Measurements from ENCODE around the gene ITGBL1.

The ITGBL1 gene

DNA sequence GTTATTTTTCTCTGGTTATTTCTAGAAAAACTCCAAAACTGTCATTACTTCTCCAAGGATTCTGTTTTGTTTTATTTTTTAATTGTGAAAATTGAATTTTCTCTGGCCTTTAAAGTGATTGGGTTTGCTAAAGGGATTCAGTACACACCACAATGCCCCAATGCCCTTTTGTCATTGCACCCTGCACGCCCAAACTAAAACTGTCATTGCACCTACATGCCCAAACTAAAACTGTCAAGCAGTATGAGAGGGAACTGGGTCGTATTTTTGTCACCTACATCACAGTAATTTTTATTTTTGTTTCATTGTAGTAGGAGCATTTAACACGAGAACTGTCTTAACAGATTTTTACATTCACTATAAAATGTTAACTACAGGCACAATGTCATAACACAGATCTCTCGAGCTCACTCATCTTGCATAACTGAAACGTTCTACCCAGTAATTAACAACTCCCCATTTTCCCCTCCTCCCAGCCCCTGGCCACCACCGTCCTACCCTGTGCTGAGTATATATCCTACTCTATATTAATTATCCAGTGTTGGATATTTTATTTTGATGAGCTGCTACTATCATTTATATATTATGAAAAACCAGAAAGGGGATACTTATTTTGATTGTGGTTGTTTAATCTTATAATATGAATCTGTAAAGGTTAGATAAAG lies 43.4 kb upstream of the ITGBL1 start:
- no peak overlapping the region for H3K4me2 ChIP-seq (ENCODE audit: low read depth, low read length, poor library complexity, severe bottlenecking)
- no peaks in the 10 kb centered on the region for H3K9me3 ChIP-seq (ENCODE audit: insufficient read depth, low read length)
- no peak overlapping the region for H3K27ac ChIP-seq (ENCODE audit: low read depth, low read length)
- H3K9me2 ChIP-seq (replicated peaks; ENCODE audit: insufficient read depth, low read length) = no peaks in the 10 kb centered on the region
- H3K36me3 ChIP-seq (ENCODE audit: low read length) = no peaks in the 10 kb centered on the region
- H3K79me2 ChIP-seq (ENCODE audit: insufficient read depth, low read length) = no peaks in the 10 kb centered on the region
- H3K4me3 ChIP-seq (ENCODE audit: insufficient read depth, low read length, poor library complexity, severe bottlenecking) = no peak overlapping the region
- H4K20me1 ChIP-seq (ENCODE audit: low read depth, low read length) = no peaks in the 10 kb centered on the region
- no peak overlapping the region for H2AFZ ChIP-seq (ENCODE audit: low read depth, low read length, severe bottlenecking)
- no peak for TF ChIP-seq EZH2phosphoT487 (conservative IDR thresholded peaks at IDR 0.05; ENCODE audit: low read length)
- TF ChIP-seq, protein P1, sequence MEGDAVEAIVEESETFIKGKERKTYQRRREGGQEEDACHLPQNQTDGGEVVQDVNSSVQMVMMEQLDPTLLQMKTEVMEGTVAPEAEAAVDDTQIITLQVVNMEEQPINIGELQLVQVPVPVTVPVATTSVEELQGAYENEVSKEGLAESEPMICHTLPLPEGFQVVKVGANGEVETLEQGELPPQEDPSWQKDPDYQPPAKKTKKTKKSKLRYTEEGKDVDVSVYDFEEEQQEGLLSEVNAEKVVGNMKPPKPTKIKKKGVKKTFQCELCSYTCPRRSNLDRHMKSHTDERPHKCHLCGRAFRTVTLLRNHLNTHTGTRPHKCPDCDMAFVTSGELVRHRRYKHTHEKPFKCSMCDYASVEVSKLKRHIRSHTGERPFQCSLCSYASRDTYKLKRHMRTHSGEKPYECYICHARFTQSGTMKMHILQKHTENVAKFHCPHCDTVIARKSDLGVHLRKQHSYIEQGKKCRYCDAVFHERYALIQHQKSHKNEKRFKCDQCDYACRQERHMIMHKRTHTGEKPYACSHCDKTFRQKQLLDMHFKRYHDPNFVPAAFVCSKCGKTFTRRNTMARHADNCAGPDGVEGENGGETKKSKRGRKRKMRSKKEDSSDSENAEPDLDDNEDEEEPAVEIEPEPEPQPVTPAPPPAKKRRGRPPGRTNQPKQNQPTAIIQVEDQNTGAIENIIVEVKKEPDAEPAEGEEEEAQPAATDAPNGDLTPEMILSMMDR (IDR thresholded peaks at IDR 0.05; ENCODE audit: insufficient read depth, low read length, poor library complexity, severe bottlenecking) = no peak
- H3K9ac ChIP-seq (ENCODE audit: low read length) = no peak overlapping the region
- H3F3A ChIP-seq (ENCODE audit: insufficient read depth) = no peaks in the 10 kb centered on the region
- H3K27me3 ChIP-seq (ENCODE audit: low read length) = no peaks in the 10 kb centered on the region

DNA sequence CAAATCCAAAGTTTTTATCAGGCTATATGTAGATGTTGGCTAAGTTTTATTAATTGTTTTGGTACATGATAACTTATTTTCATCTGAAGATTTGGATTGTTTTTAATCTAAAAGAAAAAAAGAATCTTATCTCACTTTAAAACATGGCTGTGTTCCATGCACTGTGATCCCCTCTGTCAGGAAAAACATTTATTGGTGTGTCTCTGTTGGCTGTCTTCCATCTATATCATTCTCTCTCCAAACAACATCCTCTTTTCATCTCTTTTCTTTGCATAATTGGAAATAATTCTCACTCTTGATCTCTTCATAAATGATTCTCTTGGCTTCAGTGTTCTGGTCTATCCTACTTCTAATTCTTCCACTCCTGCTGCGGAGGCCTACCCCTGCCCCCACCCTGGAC lies 40.4 kb upstream of the ITGBL1 start:
- H3K9me3 ChIP-seq (ENCODE audit: insufficient read depth, low read length) = no peaks in the 10 kb centered on the region
- no peaks in the 10 kb centered on the region for H3K27me3 ChIP-seq (ENCODE audit: low read length)
- H3K36me3 ChIP-seq (ENCODE audit: low read length) = no peaks in the 10 kb centered on the region
- no peaks in the 10 kb centered on the region for H3F3A ChIP-seq (ENCODE audit: insufficient read depth)
- H3K4me3 ChIP-seq (ENCODE audit: insufficient read depth, low read length, poor library complexity, severe bottlenecking) = no peak overlapping the region
- H3K9me2 ChIP-seq (replicated peaks; ENCODE audit: insufficient read depth, low read length) = no peaks in the 10 kb centered on the region
- no peak overlapping the region for H3K4me2 ChIP-seq (ENCODE audit: low read depth, low read length, poor library complexity, severe bottlenecking)
- no peaks in the 10 kb centered on the region for H4K20me1 ChIP-seq (ENCODE audit: low read depth, low read length)
- TF ChIP-seq, protein P1 (IDR thresholded peaks at IDR 0.05; ENCODE audit: insufficient read depth, low read length, poor library complexity, severe bottlenecking) = no peak
- no peak for TF ChIP-seq EZH2phosphoT487 (conservative IDR thresholded peaks at IDR 0.05; ENCODE audit: low read length)
- no peak overlapping the region for H3K9ac ChIP-seq (ENCODE audit: low read length)
- no peak overlapping the region for H3K27ac ChIP-seq (ENCODE audit: low read depth, low read length)
- H2AFZ ChIP-seq (ENCODE audit: low read depth, low read length, severe bottlenecking) = no peak overlapping the region
- no peaks in the 10 kb centered on the region for H3K79me2 ChIP-seq (ENCODE audit: insufficient read depth, low read length)

DNA sequence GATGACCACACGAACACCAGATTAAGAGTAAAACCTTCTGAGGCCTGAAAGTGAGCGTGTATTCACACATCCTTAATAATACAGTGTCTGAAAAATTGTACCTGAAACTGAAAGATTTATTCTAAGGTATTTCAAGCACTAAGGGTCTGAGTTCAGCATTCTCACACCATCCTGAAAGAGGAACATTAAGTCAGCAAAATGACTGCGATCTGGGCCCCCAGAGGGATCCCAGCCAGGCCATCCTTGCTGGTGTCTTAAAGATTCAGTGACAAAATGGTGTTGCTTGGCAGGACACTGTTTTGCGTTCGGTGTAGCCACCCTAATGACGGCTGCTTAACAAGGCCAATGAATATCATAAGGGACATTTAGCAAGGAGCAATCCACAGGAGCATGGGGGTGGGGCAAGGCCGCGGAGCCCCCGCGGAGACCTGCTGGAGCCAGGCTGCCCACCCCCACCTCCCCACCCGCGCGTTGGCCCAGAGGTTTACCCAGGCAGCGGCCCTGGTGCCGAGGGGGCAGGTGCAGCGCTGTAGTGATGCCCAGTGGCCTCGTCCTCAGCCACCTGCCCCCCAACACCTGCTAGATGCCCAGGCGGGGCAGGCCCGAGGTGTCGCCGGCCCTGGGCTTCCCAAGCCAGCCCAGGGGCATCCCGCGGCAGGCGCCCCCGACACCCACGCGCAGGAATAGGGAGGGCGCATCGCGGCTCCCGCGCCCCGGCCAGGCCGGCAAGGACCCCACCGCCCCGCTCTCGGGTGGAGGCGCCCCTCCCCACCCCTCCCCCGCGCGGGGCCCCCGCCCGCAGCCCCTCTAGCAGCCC lies 36.9 kb upstream of the ITGBL1 start:
- no peak for TF ChIP-seq EZH2phosphoT487 (conservative IDR thresholded peaks at IDR 0.05; ENCODE audit: low read length)
- TF ChIP-seq, protein P1 (IDR thresholded peaks at IDR 0.05; ENCODE audit: insufficient read depth, low read length, poor library complexity, severe bottlenecking) = no peak
- Histone ChIP-seq H3K4me2 (ENCODE audit: low read depth, low read length, poor library complexity, severe bottlenecking) (no peak overlapping the region), H3K9me2 (replicated peaks; ENCODE audit: insufficient read depth, low read length) (no peaks in the 10 kb centered on the region), H4K20me1 (ENCODE audit: low read depth, low read length) (no peaks in the 10 kb centered on the region), H3K79me2 (ENCODE audit: insufficient read depth, low read length) (no peaks in the 10 kb centered on the region), H3K9me3 (ENCODE audit: insufficient read depth, low read length) (no peaks in the 10 kb centered on the region), H3K36me3 (ENCODE audit: low read length) (no peaks in the 10 kb centered on the region), H3K27ac (ENCODE audit: low read depth, low read length) (no peak overlapping the region), H3K9ac (ENCODE audit: low read length) (no peak overlapping the region), H2AFZ (ENCODE audit: low read depth, low read length, severe bottlenecking) (no peak overlapping the region), H3F3A (ENCODE audit: insufficient read depth) (no peaks in the 10 kb centered on the region), H3K4me3 (ENCODE audit: insufficient read depth, low read length, poor library complexity, severe bottlenecking) (no peak overlapping the region), H3K27me3 (ENCODE audit: low read length) (no peaks in the 10 kb centered on the region)
